ENCODE data around the gene EFHD2.
A peak's percentile ranks its signal among the peaks of the same experiment; 100 is the strongest.
"Not testable (repeated sequence)": the region's sequence is repeated elsewhere in the genome, so short reads cannot be mapped to it uniquely, and the experiment has no call there.

The EFHD2 gene

GRCh38 chr1:15385420-15385819, 24.3 kb upstream of the EFHD2 start:
- Histone ChIP-seq H4K8ac (ENCODE audit: low read depth, low read length) (no peak overlapping the region), H2AFZ (ENCODE audit: insufficient read depth, low read length, poor library complexity) (no peak overlapping the region), H3K9me3 (ENCODE audit: insufficient read depth, low read depth, low read length) (peaks cover 8% of the 10 kb centered on the region), H3K79me2 (ENCODE audit: control insufficient read depth, insufficient read depth, low read length, poor library complexity) (no peaks in the 10 kb centered on the region), H3K79me1 (ENCODE audit: low read length) (no peaks in the 10 kb centered on the region), H3K27me3 (ENCODE audit: insufficient read depth, low read length) (peaks cover 27% of the 10 kb centered on the region), H3K4me3 (ENCODE audit: low read depth, low read length) (no peak overlapping the region), H3K36me3 (ENCODE audit: control insufficient read depth in 1 of 2, insufficient read depth in 2 of 2, low read length in 2 of 2) (no peaks in the 10 kb centered on the region), H3K18ac (ENCODE audit: low read length) (no peak overlapping the region), H2BK120ac (ENCODE audit: insufficient read depth, low read length, poor library complexity) (no peak overlapping the region), H4K91ac (ENCODE audit: low read depth, low read length) (no peak overlapping the region), H4K12ac (ENCODE audit: low read depth, low read length) (no peak overlapping the region), H3K23ac (ENCODE audit: low read length) (no peak overlapping the region), H3K27ac (ENCODE audit: low read depth, low read length) (no peak overlapping the region), H3K4ac (ENCODE audit: low read depth, low read length) (no peak overlapping the region), H2BK12ac (ENCODE audit: low read length) (no peak overlapping the region), H3K14ac (ENCODE audit: low read length) (no peak overlapping the region), H2AK5ac (ENCODE audit: low read length) (no peak overlapping the region), H3K4me1 (ENCODE audit: control insufficient read depth in 1 of 2, insufficient read depth in 2 of 2, low read length in 2 of 2) (no peaks in the 10 kb centered on the region), H3K4me2 (ENCODE audit: low read length) (no peak overlapping the region), H3K9ac (ENCODE audit: low read length) (no peak overlapping the region), H2BK5ac (ENCODE audit: low read depth, low read length, poor library complexity) (no peak overlapping the region)
- no CpG with 5 or more reads among the region's 3 CpGs for WGBS (ENCODE audit: extremely low coverage, insufficient coverage, insufficient read length)
- no peak for DNase-seq

- no peak overlapping the region for H2BK5ac ChIP-seq (ENCODE audit: low read depth, low read length, poor library complexity)
- no peaks in the 10 kb centered on the region for H3K4me1 ChIP-seq (ENCODE audit: control insufficient read depth in 1 of 2, insufficient read depth in 2 of 2, low read length in 2 of 2)
- H4K91ac ChIP-seq (ENCODE audit: low read depth, low read length) = no peak overlapping the region
- no peaks in the 10 kb centered on the region for H3K36me3 ChIP-seq (ENCODE audit: control insufficient read depth in 1 of 2, insufficient read depth in 2 of 2, low read length in 2 of 2)
- peaks cover 8% of the 10 kb centered on the region for H3K9me3 ChIP-seq (ENCODE audit: insufficient read depth, low read depth, low read length)
- H2BK12ac ChIP-seq (ENCODE audit: low read length) = no peak overlapping the region
- H3K4ac ChIP-seq (ENCODE audit: low read depth, low read length) = no peak overlapping the region
- peaks cover 27% of the 10 kb centered on the region for H3K27me3 ChIP-seq (ENCODE audit: insufficient read depth, low read length)
- H2BK120ac ChIP-seq (ENCODE audit: insufficient read depth, low read length, poor library complexity) = no peak overlapping the region
- no peak overlapping the region for H4K12ac ChIP-seq (ENCODE audit: low read depth, low read length)
- no peak for DNase-seq
- no peak overlapping the region for H2AFZ ChIP-seq (ENCODE audit: insufficient read depth, low read length, poor library complexity)
- WGBS (ENCODE audit: extremely low coverage, insufficient coverage, insufficient read length) = no CpG with 5 or more reads among the region's 17 CpGs
- H3K4me2 ChIP-seq (ENCODE audit: low read length) = no peak overlapping the region
- H3K23ac ChIP-seq (ENCODE audit: low read length) = no peak overlapping the region
- no peak overlapping the region for H3K14ac ChIP-seq (ENCODE audit: low read length)
- H3K4me3 ChIP-seq (ENCODE audit: low read depth, low read length) = no peak overlapping the region
- H3K27ac ChIP-seq (ENCODE audit: low read depth, low read length) = no peak overlapping the region
- H4K8ac ChIP-seq (ENCODE audit: low read depth, low read length) = no peak overlapping the region
- H3K79me1 ChIP-seq (ENCODE audit: low read length) = no peaks in the 10 kb centered on the region
- no peak overlapping the region for H3K18ac ChIP-seq (ENCODE audit: low read length)
- H2AK5ac ChIP-seq (ENCODE audit: low read length) = no peak overlapping the region
- no peaks in the 10 kb centered on the region for H3K79me2 ChIP-seq (ENCODE audit: control insufficient read depth, insufficient read depth, low read length, poor library complexity)
- H3K9ac ChIP-seq (ENCODE audit: low read length) = peak overlapping the region; percentile 12
Measured at GRCh38 chr1:15386164-15386749, 23.4 kb upstream of the EFHD2 start.

- no peak overlapping the region for H2BK120ac ChIP-seq (ENCODE audit: insufficient read depth, low read length, poor library complexity)
- no peak overlapping the region for H4K8ac ChIP-seq (ENCODE audit: low read depth, low read length)
- peaks cover 8% of the 10 kb centered on the region for H3K9me3 ChIP-seq (ENCODE audit: insufficient read depth, low read depth, low read length)
- no peak overlapping the region for H3K9ac ChIP-seq (ENCODE audit: low read length)
- no peak overlapping the region for H3K18ac ChIP-seq (ENCODE audit: low read length)
- H3K4me3 ChIP-seq (ENCODE audit: low read depth, low read length) = no peak overlapping the region
- H2AFZ ChIP-seq (ENCODE audit: insufficient read depth, low read length, poor library complexity) = no peak overlapping the region
- no peak overlapping the region for H4K91ac ChIP-seq (ENCODE audit: low read depth, low read length)
- no peak overlapping the region for H3K14ac ChIP-seq (ENCODE audit: low read length)
- no peak overlapping the region for H3K27ac ChIP-seq (ENCODE audit: low read depth, low read length)
- no peak overlapping the region for H3K23ac ChIP-seq (ENCODE audit: low read length)
- no peaks in the 10 kb centered on the region for H3K79me1 ChIP-seq (ENCODE audit: low read length)
- H2BK12ac ChIP-seq (ENCODE audit: low read length) = no peak overlapping the region
- H3K27me3 ChIP-seq (ENCODE audit: insufficient read depth, low read length) = peaks cover 27% of the 10 kb centered on the region
- no CpG with 5 or more reads among the region's 15 CpGs for WGBS (ENCODE audit: extremely low coverage, insufficient coverage, insufficient read length)
- H3K4me1 ChIP-seq (ENCODE audit: control insufficient read depth in 1 of 2, insufficient read depth in 2 of 2, low read length in 2 of 2) = no peaks in the 10 kb centered on the region
- no peak for DNase-seq
- no peak overlapping the region for H3K4ac ChIP-seq (ENCODE audit: low read depth, low read length)
- H3K36me3 ChIP-seq (ENCODE audit: control insufficient read depth in 1 of 2, insufficient read depth in 2 of 2, low read length in 2 of 2) = no peaks in the 10 kb centered on the region
- no peak overlapping the region for H2BK5ac ChIP-seq (ENCODE audit: low read depth, low read length, poor library complexity)
- no peak overlapping the region for H2AK5ac ChIP-seq (ENCODE audit: low read length)
- H4K12ac ChIP-seq (ENCODE audit: low read depth, low read length) = no peak overlapping the region
- no peaks in the 10 kb centered on the region for H3K79me2 ChIP-seq (ENCODE audit: control insufficient read depth, insufficient read depth, low read length, poor library complexity)
- H3K4me2 ChIP-seq (ENCODE audit: low read length) = no peak overlapping the region
Measured at GRCh38 chr1:15388201-15388880, 21.3 kb upstream of the EFHD2 start.

- H4K91ac ChIP-seq (ENCODE audit: low read depth, low read length); H3K79me1 ChIP-seq (ENCODE audit: low read length); H3K23ac ChIP-seq (ENCODE audit: low read length); H3K4ac ChIP-seq (ENCODE audit: low read depth, low read length); H2BK12ac ChIP-seq (ENCODE audit: low read length); H3K79me2 ChIP-seq (ENCODE audit: control insufficient read depth, insufficient read depth, low read length, poor library complexity); H3K9ac ChIP-seq (ENCODE audit: low read length); H3K4me2 ChIP-seq (ENCODE audit: low read length); H3K14ac ChIP-seq (ENCODE audit: low read length); H3K18ac ChIP-seq (ENCODE audit: low read length); H2BK120ac ChIP-seq (ENCODE audit: insufficient read depth, low read length, poor library complexity); DNase-seq; H3K27ac ChIP-seq (ENCODE audit: low read depth, low read length); H4K12ac ChIP-seq (ENCODE audit: low read depth, low read length); H2AK5ac ChIP-seq (ENCODE audit: low read length); H2AFZ ChIP-seq (ENCODE audit: insufficient read depth, low read length, poor library complexity); H3K4me3 ChIP-seq (ENCODE audit: low read depth, low read length); H2BK5ac ChIP-seq (ENCODE audit: low read depth, low read length, poor library complexity); H4K8ac ChIP-seq (ENCODE audit: low read depth, low read length); H3K4me1 ChIP-seq (ENCODE audit: control insufficient read depth in 1 of 2, insufficient read depth in 2 of 2, low read length in 2 of 2); H3K9me3 ChIP-seq (ENCODE audit: insufficient read depth, low read depth, low read length); H3K36me3 ChIP-seq (ENCODE audit: control insufficient read depth in 1 of 2, insufficient read depth in 2 of 2, low read length in 2 of 2): not testable (repeated sequence)
- no CpG with 5 or more reads among the region's 8 CpGs for WGBS (ENCODE audit: extremely low coverage, insufficient coverage, insufficient read length)
- H3K27me3 ChIP-seq (ENCODE audit: insufficient read depth, low read length) = peaks cover 13% of the 10 kb centered on the region
Measured at GRCh38 chr1:15389828-15390227, 19.9 kb upstream of the EFHD2 start.
